Hair follicle dermal papilla cell (primary cell): Measurements from ENCODE around the gene TGM1. TPM values are rescaled to one million over a fixed set of nuclear protein-coding genes. Genes with fewer than 3 reads are reported as not detected.

ENCODE experiments used
- total RNA-seq: library from RNA; depleted of rRNA; stranded (reverse); fragments of >200 nt; gene quantifications from 2 replicates; pipeline ENCODE4 v1.2.3, GENCODE V29; 2012

TGM1 gene
- total RNA-seq = 1.1 and 3.1 TPM in 2 replicates

DNA sequence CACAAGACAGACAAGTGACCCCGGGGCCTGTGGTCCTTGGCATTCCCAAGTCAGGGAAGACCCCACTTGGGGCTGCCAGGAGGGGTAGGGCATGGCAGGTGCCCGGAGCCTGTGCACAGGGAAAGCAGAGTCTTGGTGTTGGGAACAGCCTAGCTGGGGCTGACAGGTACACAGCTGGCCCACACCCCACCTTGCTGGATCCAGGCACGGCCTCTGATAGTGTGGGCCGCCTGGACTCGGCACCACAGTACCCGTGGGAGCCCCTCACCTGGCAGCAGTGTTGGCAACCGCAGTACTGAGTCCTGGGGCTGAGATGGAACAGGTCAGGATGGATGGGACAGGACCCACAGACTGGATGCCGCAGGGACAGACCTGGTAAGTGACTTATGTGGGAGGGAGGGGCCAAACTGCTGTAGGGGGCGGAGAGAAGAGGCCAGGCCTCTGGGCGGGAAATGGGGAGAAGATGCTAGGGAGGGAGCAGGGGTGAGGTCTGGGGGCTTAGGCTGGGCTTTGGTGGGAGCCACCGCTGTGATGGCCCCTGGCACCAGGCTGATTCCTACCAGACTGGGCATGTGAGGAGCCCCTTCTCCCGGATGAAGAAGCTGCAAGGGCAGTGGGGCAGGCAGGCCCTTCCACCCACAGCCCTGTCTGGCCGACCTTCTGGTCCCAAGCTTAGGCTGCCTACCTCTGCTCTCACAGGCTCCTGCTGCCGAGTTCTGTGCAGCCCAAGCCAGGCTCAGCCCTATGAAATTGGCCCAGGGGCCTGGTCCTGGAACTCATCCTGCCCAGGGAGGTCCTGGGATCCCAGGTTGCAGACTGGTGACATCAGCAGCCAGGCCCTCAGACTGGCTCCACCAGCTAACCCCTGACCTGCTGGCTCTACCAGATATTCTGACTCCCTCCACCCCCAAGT is at the start of gene TGM1:
Gene TGM1 (minus strand): TSS at position 357 of the 913 bp plus-strand sequence. CDS start 825 bp downstream, outside the sequence.

DNA sequence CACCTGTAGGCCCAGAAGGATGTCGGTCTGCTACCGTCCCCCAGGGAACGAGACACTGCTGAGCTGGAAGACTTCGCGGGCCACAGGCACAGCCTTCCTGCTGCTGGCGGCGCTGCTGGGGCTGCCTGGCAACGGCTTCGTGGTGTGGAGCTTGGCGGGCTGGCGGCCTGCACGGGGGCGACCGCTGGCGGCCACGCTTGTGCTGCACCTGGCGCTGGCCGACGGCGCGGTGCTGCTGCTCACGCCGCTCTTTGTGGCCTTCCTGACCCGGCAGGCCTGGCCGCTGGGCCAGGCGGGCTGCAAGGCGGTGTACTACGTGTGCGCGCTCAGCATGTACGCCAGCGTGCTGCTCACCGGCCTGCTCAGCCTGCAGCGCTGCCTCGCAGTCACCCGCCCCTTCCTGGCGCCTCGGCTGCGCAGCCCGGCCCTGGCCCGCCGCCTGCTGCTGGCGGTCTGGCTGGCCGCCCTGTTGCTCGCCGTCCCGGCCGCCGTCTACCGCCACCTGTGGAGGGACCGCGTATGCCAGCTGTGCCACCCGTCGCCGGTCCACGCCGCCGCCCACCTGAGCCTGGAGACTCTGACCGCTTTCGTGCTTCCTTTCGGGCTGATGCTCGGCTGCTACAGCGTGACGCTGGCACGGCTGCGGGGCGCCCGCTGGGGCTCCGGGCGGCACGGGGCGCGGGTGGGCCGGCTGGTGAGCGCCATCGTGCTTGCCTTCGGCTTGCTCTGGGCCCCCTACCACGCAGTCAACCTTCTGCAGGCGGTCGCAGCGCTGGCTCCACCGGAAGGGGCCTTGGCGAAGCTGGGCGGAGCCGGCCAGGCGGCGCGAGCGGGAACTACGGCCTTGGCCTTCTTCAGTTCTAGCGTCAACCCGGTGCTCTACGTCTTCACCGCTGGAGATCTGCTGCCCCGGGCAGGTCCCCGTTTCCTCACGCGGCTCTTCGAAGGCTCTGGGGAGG is 47.9 kb upstream of the TGM1 start, which contains the start of gene LTB4R:
Gene LTB4R (plus strand): TSS at position 857 of the 959 bp plus-strand sequence. CDS start 4,150 bp downstream, outside the sequence.

DNA sequence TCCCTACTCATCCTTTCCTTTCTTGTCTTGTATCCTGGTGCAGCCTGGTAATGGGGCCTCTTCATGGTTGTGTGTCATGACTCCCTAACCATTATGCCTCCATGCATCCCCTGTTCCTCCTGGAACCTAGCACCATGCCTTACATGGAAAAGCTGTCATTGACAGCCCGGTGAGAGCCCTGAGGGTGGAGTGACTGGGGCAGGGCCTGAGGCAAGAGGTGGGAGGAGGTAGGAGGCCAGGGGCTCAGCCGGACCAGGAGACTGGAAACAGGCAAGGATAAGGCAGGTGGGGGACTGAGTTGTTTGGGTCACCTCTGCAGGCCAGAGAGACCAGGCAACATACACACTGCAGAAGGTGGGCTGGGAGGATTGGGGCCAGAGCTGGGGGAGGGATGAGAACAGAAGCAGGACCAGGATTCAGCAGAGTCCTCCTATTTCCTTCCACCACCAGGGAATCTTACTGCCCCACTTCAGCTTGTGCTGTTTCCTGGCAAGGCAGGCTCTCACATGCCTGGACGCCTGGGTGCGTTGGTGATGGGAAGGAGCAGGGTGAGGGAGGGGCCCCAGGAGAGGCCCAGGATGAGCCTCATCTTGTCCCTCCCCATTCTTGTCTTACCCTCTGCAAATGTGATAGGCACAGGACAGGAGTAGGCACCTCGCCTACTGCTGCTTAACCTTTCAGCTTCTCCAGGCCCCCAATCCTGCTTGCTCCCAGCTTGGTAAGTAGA is 46.7 kb upstream of the TGM1 start, which contains the start of gene LTB4R2:
Gene LTB4R2 (plus strand): TSS at position 603 of the 727 bp plus-strand sequence. CDS start 525 bp downstream, outside the sequence.

DNA sequence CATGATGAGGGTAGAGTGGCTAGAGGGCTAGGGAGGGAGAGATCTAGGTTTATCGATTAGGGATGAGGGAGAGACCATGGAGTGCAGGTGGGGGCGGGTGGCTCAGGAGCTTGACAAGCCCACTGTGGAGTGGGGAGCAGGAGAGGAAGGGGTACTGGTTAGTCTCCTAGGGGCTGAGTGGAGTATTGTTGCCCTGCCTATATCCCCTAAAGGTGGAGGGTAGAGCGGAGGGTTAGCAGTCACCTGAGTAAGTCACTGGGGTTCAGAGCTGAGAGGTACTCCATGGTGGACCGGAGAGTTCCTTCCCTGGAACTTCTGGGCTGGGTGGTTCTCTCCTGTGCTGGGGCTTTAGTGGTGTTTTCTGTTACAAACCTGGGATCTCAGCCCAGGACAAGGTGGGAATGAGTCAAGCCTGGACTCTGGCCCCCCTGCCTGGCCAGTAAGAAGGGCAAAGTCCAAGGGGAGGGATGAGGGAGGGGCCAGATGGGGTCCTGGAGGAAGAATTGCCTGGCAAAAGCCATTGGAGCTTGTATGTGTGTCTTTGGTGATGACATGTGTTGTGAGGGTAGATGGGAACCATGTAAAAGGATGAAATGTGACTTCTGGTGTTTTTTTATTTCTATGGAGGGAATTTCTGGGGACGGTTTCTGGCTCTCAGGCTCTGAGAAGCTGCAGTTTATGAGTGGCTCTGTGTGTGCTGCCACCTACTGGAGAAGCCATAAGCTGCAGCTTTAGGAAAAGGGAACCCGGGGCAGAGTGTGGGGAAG is 44.8 kb upstream of the TGM1 start, which contains the start of gene CIDEB:
Gene CIDEB (minus strand): TSS at position 403 of the 767 bp plus-strand sequence. CDS start 119 bp downstream, at position 284.

DNA sequence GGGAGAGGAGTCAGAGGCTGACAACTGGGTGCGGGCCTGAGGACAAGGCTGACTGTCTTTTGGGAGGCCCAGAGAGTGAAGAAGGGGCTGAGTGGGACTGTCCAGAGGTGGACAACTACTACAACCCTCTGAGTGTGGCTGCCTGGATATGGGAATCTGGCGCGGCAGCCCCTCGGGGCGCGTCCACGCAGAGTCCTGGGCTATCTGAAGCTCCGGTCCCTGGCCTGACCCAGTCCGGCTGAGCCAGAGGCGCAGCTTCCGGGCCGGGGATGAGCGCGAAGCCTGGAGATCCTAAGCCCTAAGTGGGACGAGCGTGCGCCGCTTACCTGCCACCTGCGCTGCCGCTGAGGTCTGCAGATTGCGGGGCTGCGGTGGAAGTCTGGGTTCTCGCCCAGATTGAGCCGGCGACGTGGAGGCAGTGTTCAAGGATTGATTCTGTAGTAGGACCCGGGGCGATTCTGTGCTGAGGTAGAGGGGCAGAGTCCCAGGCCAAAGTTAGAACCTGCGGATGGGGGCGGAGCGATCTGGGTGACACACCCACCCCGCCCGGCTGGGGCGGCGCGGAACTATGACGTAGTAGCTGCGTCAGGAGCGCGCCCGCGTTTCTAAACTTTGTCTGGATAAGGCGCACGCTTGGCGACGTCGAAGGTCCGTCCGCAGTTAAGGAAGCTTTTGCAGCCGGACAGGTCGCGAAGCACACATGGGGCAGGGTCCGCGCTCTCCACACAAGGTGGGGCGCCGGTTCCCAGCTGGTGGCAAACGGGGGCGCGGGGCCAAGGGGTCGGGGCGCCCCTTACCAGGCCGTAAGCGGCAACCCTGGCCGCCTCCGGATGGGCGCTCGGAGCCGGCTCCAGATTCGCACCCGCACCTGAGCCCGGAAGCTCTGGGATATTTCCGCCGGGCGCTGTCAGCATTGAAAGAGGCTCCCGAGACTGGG is 36.5 kb upstream of the TGM1 start, which contains the start of the genes DHRS1 and NOP9:
Gene DHRS1 (minus strand): TSS at position 526 of the 937 bp plus-strand sequence. CDS start 674 bp downstream, outside the sequence.
Gene NOP9 (plus strand): TSS at position 596 of the 937 bp plus-strand sequence. CDS start 105 bp downstream, at position 701.

DNA sequence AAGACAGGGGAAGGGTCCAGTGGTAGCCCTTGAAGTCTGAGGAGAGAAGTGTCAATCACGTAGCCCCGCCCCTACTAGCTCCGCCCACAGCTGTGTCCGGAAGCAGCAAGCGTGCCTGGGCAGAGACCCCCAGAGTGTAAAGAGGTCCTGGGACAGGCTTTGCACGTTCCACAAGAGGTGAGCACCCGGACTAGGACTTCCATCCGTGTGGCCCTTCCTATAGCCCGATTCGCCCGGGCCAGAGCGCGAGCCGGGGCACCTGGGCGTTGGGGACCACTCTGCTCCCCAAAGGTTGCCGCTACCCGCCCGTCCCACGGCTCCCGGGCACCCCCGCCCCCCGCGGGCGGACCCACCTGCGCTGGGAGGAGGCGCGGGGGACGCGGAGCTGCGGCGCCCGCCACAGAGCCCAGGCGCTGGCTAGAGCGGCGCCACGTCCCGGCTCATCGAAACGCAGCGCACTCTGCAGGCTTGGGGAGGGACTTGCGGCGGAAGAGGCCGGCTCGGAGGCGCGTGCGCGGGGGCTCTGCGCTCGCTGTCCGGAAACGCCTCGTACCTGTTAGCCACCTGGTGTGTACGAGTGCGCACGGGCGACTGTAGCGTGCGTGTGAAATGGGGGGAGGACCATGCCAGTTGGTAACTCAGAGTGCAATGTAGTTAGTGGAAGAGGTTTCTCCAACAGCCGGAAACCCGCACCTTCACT is 8.3 kb upstream of the TGM1 start, which contains the start of gene RABGGTA:
Gene RABGGTA (minus strand): TSS at position 464 of the 700 bp plus-strand sequence. CDS start 482 bp downstream, outside the sequence.

DNA sequence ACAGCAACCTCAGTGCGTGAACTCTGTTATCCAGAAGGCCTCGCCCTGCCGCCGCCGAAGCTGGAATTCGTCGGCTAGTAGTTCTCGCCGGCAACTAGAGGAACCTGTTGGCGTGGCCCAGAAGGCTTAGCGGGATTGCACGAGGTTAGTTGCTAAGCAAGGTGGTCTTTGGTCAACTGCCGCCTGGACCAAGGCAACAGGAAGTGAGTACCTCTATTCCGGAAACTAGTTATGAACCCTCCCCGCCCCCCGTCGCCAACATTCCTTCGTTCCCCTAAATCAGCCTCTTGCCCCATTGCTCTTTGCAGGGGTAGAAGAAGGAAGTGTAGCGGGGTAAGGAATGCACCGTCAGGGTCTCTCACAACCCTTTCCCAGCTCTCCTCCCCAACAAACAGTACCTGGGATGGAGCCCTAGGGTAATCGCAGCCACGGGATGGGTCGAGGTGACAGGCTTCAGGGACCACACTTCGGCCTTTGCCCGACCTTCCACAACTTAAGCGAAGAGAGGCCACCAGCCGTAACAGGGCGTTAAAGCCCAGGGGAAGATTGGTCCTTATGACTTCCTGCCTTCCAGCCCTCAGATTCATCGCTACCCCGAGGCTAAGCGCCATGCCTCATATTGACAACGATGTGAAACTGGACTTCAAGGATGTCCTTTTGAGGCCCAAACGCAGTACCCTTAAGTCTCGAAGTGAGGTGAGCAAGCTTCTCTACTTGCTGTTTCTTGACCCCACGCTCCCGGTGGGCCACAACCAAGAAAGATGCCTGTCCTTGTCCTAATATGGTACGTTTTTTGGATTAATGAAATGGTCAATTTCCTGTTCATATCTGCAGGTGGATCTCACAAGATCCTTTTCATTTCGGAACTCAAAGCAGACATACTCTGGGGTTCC is 30.1 kb downstream of the TGM1 start, which contains the start of gene GMPR2:
Gene GMPR2 (plus strand): TSS at position 285 of the 893 bp plus-strand sequence. CDS start 325 bp downstream, at position 610.

DNA sequence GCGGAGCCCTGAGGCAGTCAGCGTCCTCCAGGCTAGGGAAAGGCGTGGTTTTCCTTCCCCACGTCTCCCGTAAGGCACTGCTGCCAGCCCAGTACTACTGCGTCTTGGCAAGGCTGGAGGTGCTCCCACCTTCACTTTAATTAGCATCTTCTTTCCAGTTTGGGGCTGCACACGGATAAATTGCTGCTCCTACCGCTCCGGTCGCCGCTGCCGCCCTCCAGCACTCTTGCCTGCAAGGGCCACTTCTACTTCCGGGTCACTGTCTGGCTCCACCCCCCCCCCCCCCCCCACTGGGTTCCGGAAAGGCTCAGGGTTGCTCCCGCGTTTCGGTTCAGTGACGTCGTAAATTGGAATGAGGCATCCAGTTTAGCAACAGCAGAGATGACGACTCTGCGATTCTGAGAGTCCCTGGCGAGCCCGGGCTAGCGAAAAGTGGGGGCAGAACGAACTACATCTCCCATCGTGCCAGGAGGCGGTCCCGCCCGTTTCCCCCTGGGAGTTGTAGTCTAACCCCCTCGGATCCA is 30.8 kb downstream of the TGM1 start, which contains the start of gene NEDD8:
Gene NEDD8 (minus strand): TSS at position 247 of the 524 bp plus-strand sequence. CDS start 100 bp downstream, at position 147.

DNA sequence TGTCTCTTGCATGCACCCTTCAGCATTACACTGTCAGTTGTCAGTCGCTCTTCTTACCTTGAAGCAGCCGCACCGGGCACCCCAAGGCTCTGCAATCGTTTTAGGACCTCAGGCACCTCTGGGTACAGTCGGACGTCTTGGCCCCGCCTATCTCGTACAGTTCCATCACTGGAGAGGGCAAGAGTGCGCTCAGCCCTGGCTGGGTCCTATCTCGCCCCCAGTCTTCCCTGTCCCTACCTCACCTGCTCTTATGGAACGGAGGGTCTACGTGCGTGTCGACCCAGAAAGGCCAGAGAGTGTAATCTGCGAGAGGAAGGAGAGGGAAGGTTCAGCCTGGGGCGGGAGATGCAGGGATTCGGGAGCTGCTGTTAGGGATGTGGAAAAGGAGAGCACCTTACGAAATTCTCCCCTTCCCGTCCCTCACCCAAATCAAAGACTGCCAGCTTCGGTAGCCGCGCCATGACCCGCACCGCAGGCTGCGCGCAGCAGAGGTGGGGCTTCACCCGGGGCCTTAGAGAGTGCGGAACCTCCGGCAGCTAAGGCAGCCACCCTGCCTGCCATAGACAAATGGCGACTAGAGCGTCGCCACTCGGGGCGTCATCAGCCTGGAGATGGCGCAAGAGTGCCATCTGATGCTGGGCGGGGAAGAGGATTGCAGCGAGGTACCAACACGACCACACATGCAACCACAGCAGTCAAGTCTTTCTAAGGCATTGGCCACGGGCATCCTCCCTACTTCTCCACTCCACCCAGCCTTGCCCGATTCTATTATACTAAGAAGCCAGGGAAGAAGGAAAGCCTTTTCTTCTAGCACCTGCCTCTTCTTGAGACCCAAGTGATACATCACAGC is 47.3 kb downstream of the TGM1 start, which contains the start of gene MDP1:
Gene MDP1 (minus strand): TSS at position 572 of the 850 bp plus-strand sequence. CDS start 111 bp downstream, at position 461.

DNA sequence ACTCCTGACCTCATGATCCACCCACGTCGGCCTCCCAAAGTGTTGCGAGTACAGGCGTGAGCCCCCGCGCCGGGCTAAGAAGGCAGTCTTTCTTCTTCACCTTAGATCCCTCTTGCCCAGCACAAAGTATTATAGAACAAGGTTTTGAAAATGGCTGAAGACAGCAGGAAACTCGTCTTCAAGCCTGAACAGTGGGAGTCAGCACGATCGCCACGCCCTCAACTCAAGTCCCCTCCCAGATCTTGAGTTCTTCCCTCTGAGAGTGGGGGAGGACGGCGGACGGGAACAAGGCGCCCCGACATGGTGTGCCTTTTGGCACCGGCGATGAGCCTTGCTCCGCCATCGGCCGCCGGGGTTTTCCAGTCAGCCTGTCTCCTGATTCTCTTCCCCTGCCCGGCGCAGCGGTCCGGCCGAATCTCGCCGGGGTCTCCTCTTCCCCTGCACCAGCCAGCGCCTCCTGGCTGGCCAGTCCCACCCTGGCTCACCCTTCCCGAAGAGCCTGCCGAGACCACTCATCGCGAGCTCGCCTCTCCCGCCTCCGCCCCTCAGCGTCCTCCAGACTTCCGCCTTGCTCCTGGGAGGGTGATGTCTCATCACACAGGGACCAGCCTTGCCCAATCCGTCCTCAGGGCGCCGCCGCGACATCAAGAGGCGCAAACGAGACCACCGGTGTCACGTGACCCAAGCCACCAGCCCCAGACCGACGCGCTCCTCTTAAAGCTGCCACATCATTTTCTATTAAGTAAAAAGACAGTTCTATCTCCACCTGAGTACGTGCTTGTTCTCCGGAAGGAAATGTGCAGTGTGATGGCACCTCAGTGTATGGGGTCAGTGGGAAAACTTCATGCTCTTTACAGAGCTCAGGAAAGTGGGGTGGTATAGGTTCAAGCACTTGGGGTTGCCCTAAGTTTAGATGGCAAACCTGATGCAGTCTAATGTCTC is 49.8 kb downstream of the TGM1 start, which contains the start of gene CHMP4A:
Gene CHMP4A (minus strand): TSS at position 565 of the 942 bp plus-strand sequence. CDS start 49 bp downstream, at position 516.

